ENCODE measurements around the gene DCBLD2. TPM values are rescaled to one million over a fixed set of nuclear protein-coding genes. Genes with fewer than 3 reads are reported as not detected.

The DCBLD2 gene
- total and polyA plus RNA-seq, 3 experiments from 2014 or later: 0.47 to 1.6 (median 1.5) TPM

DNA sequence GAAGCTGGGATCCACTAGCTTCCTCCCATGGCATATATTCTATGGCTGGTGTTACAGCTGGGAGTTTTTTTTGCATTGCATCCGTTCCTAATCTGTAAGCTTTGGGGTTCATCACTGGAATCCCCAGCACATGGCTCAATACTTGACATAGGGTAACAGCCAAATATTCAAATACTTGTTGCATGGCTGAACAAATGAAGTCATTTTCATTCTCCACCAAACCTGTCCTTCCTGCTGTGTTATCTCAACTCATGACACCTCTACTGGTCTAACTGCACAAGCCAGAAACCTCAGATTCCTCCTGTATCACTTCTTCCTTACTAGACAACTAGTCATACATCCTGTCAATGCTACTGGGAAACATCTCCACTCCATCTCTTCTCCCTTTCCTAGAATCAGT lies 95.0 kb downstream of the DCBLD2 start:
- CTCF ChIA-PET: no interaction called here

DNA sequence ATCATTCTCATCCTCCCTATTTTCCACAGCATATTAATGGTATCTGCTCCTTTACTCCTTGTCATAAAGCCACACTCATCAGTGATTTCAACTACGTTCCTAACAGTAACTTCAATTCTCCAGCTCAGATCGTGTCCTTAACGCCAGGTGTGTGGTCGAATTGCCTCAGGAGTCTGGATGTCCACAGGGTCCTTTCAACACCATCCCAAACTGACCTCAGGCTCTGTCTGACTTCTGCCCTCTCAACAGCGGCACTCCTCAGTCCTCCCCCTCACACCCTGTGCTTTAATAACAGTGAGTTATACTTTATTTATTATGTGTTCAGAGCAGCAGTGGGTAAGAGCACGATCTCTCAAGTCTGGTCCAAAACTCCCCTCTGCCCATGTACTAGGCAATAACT lies 95.9 kb downstream of the DCBLD2 start:
- Histone ChIP-seq H3K4me1 (ENCODE audit: insufficient read depth, low read length) (no peaks in the 10 kb centered on the region), H3K27ac (ENCODE audit: low read depth, low read length) (no peak overlapping the region), H3K4me3 (ENCODE audit: low read length) (no peak overlapping the region), H3K36me3 (ENCODE audit: insufficient read depth, low read length) (no peaks in the 10 kb centered on the region), H3K9me3 (ENCODE audit: low read length) (no peaks in the 10 kb centered on the region), H3K27me3 (ENCODE audit: insufficient read depth, low read length, poor library complexity, severe bottlenecking) (no peaks in the 10 kb centered on the region)
- Mint-ChIP-seq H3K4me1 (no peaks in the 10 kb centered on the region), H3K27me3 (peaks cover 5 to 8% of the 10 kb centered on the region in 2 donors), H3K4me3 (no peak overlapping the region), H3K36me3 (no peaks in the 10 kb centered on the region), H3K27ac (no peak overlapping the region), H3K9me3 (no peaks in the 10 kb centered on the region)
- DNase-seq: no peak
- CTCF ChIA-PET: no interaction called here
- POLR2A ChIA-PET: no interaction called here

More for the DNA sequence above, 95.0 kb downstream of the DCBLD2 start:
- no peaks in the 10 kb centered on the region for H3K4me1 Mint-ChIP-seq
- Histone ChIP-seq H3K4me1 (ENCODE audit: insufficient read depth, low read length) (no peaks in the 10 kb centered on the region), H3K9me3 (ENCODE audit: low read length) (no peaks in the 10 kb centered on the region), H3K27me3 (ENCODE audit: insufficient read depth, low read length, poor library complexity, severe bottlenecking) (no peaks in the 10 kb centered on the region), H3K27ac (ENCODE audit: low read depth, low read length) (no peak overlapping the region), H3K4me3 (ENCODE audit: low read length) (no peak overlapping the region), H3K36me3 (ENCODE audit: insufficient read depth, low read length) (no peaks in the 10 kb centered on the region)
- no peaks in the 10 kb centered on the region for H3K9me3 Mint-ChIP-seq
- H3K27ac Mint-ChIP-seq: no peak overlapping the region
- H3K4me3 Mint-ChIP-seq: no peak overlapping the region
- peaks cover 5 to 8% of the 10 kb centered on the region in 2 donors for H3K27me3 Mint-ChIP-seq
- no peak for DNase-seq
- POLR2A ChIA-PET: no interaction called here
- H3K36me3 Mint-ChIP-seq: no peaks in the 10 kb centered on the region

DNA sequence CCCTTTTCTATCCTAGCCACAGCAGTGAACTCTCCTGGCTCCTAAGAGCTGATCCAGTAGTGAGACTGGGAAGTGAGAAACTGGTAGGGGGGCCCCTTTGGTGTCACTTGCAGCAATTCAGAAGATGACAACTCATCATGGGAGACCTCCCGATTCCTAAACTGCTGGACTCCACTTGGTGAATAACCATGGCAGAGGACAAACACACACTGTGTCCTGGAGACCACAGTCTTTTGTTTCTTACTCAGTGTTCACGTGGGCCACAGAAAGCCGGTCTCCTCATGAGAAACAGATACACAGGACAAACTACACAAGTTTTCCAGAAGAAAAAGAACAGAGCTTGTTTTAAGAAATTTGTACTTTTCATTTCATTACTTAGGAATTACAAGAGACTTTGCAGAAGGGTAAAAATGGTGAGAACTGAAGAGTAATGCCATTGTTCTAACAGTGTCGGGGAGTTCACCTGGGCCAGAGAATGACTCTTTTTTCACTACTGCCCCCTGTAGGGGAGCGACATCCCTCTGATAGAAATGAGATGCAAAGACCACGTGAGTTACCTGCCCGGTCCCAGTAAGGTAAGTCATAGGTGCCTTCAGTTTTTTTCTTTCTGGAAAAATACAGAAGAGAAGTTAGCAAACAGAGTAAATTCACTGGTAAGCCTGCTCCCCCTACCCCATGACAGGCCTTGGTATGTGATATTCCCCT lies 100.3 kb downstream of the DCBLD2 start:
- Histone ChIP-seq H3K36me3 (ENCODE audit: insufficient read depth, low read length) (no peaks in the 10 kb centered on the region), H3K4me1 (ENCODE audit: insufficient read depth, low read length) (no peaks in the 10 kb centered on the region), H3K27ac (ENCODE audit: low read depth, low read length) (no peak overlapping the region), H3K9me3 (ENCODE audit: low read length) (no peaks in the 10 kb centered on the region), H3K4me3 (ENCODE audit: low read length) (no peak overlapping the region), H3K27me3 (ENCODE audit: insufficient read depth, low read length, poor library complexity, severe bottlenecking) (no peaks in the 10 kb centered on the region)
- no peak overlapping the region for H3K27ac Mint-ChIP-seq
- ChIA-PET POLR2A (no interaction called here), CTCF (no interaction called here)
- no peak overlapping the region for H3K4me3 Mint-ChIP-seq
- peaks cover 0 to 6% of the 10 kb centered on the region in 2 donors for H3K27me3 Mint-ChIP-seq
- DNase-seq: no peak
- peaks cover 0 to 6% (median 0%) of the 10 kb centered on the region in 3 donors for H3K4me1 Mint-ChIP-seq
- no peaks in the 10 kb centered on the region for H3K36me3 Mint-ChIP-seq
- no peaks in the 10 kb centered on the region for H3K9me3 Mint-ChIP-seq

DNA sequence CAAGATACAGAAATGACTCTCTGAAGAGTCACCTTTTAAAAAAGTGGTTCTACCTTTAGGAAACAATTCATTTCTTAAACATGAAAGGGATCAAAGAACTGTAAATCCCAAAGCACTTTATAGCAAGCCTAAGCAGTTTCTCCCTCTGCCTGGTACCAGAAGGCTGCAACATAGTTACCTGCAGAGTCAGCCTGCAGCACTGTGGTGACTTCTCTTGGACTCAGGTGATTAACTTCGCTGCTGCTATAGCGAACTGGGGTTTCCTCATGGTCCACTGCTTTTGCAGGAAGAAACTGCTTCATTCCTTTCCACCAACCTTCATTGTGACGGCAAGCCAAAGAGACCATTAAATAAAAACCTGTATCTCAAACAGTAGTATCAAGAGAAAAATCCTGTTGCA lies 101.1 kb downstream of the DCBLD2 start:
- H3K4me3 ChIP-seq (ENCODE audit: low read length): no peak overlapping the region
- H3K27me3 ChIP-seq (ENCODE audit: insufficient read depth, low read length, poor library complexity, severe bottlenecking): no peaks in the 10 kb centered on the region
- ChIA-PET CTCF (no interaction called here), POLR2A (no interaction called here)
- no peaks in the 10 kb centered on the region for H3K36me3 Mint-ChIP-seq
- H3K4me1 ChIP-seq (ENCODE audit: insufficient read depth, low read length): no peaks in the 10 kb centered on the region
- no peaks in the 10 kb centered on the region for H3K36me3 ChIP-seq (ENCODE audit: insufficient read depth, low read length)
- H3K4me3 Mint-ChIP-seq: no peak overlapping the region
- H3K27ac ChIP-seq (ENCODE audit: low read depth, low read length): no peak overlapping the region
- H3K27ac Mint-ChIP-seq: no peak overlapping the region
- no peak for DNase-seq
- H3K9me3 Mint-ChIP-seq: no peaks in the 10 kb centered on the region
- no peaks in the 10 kb centered on the region for H3K9me3 ChIP-seq (ENCODE audit: low read length)
- H3K27me3 Mint-ChIP-seq: peaks cover 0 to 2% of the 10 kb centered on the region in 2 donors
- peaks cover 0 to 6% (median 0%) of the 10 kb centered on the region in 3 donors for H3K4me1 Mint-ChIP-seq

DNA sequence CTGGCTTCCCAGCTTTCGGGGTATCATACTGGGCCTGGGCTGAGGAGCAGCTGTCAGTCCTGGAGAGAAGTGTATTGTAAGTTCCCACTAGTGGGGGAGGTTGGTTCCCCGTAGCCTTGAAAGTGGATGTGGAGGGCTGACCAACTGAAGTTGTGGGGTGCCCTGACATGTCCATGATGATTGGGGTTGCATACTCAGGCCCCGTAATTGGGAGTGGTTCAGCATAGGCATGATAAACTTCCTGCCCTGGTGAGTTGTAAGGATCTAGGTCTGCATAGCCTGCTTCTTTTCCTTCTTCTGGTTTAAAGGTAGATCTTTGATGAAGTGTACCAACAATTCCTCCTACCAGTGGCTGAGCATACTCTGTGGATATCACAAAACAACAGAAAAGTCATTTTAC lies 102.0 kb downstream of the DCBLD2 start:
- Histone ChIP-seq H3K4me1 (ENCODE audit: insufficient read depth, low read length) (no peaks in the 10 kb centered on the region), H3K27ac (ENCODE audit: low read depth, low read length) (no peak overlapping the region), H3K36me3 (ENCODE audit: insufficient read depth, low read length) (no peaks in the 10 kb centered on the region), H3K9me3 (ENCODE audit: low read length) (no peaks in the 10 kb centered on the region), H3K27me3 (ENCODE audit: insufficient read depth, low read length, poor library complexity, severe bottlenecking) (no peaks in the 10 kb centered on the region), H3K4me3 (ENCODE audit: low read length) (no peak overlapping the region)
- no peak for DNase-seq
- Mint-ChIP-seq H3K27ac (no peak overlapping the region), H3K4me1 (peaks cover 0 to 6% (median 0%) of the 10 kb centered on the region in 3 donors), H3K4me3 (no peak overlapping the region), H3K27me3 (peaks cover 0 to 7% of the 10 kb centered on the region in 2 donors), H3K9me3 (no peaks in the 10 kb centered on the region), H3K36me3 (no peaks in the 10 kb centered on the region)
- POLR2A ChIA-PET: no interaction called here
- CTCF ChIA-PET: no interaction called here

DNA sequence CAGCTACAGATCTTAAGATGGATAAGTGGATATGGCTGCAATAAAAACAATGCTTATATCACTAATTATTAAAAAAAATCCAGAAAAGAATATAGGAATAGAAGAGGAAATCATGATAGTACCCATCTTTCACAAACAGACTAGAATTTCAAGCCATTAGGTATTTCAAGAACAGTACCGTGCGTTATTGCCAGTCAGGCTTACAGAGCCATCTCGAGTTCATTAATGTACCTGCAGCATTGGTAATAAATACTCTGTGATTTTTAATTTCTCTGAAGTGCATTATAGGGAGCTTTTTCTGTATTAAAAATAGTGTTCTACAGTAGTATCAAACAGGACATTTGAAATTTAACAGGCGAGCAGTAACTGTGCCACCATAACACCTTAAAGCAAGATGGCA lies 102.7 kb downstream of the DCBLD2 start:
- no peak overlapping the region for H3K27ac Mint-ChIP-seq
- no peaks in the 10 kb centered on the region for H3K36me3 ChIP-seq (ENCODE audit: insufficient read depth, low read length)
- no peaks in the 10 kb centered on the region for H3K9me3 Mint-ChIP-seq
- no peaks in the 10 kb centered on the region for H3K4me1 ChIP-seq (ENCODE audit: insufficient read depth, low read length)
- H3K4me3 ChIP-seq (ENCODE audit: low read length): no peak overlapping the region
- H3K27me3 ChIP-seq (ENCODE audit: insufficient read depth, low read length, poor library complexity, severe bottlenecking): no peaks in the 10 kb centered on the region
- no peak overlapping the region for H3K4me3 Mint-ChIP-seq
- H3K27ac ChIP-seq (ENCODE audit: low read depth, low read length): no peak overlapping the region
- peaks cover 3 to 11% of the 10 kb centered on the region in 2 donors for H3K27me3 Mint-ChIP-seq
- no peaks in the 10 kb centered on the region for H3K9me3 ChIP-seq (ENCODE audit: low read length)
- H3K4me1 Mint-ChIP-seq: peaks cover 0 to 6% (median 0%) of the 10 kb centered on the region in 3 donors
- H3K36me3 Mint-ChIP-seq: no peaks in the 10 kb centered on the region
- CTCF ChIA-PET: no interaction called here
- DNase-seq: no peak
- POLR2A ChIA-PET: no interaction called here

DNA sequence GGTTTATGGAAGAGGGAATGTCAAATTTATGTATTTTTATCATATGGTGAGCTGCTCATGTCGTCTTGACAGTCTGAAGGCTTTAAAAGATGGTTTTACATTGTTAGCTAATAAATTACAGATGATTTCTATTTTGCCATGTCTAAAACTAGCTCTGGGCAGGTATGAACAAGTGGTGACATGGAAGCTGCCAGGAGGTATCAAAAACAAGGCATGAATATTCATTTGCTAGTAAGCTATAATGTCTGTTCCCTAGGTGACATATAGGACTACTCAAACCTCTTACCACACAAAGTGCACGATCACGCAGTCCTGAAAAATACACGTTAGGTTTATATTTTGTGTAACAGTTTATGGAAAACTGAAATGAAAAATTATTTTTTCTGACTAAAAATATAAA lies 103.6 kb downstream of the DCBLD2 start:
- H3K4me3 ChIP-seq (ENCODE audit: low read length): no peak overlapping the region
- H3K36me3 ChIP-seq (ENCODE audit: insufficient read depth, low read length): no peaks in the 10 kb centered on the region
- ChIA-PET POLR2A (no interaction called here), CTCF (no interaction called here)
- no peaks in the 10 kb centered on the region for H3K4me1 ChIP-seq (ENCODE audit: insufficient read depth, low read length)
- no peak for DNase-seq
- Mint-ChIP-seq H3K9me3 (no peaks in the 10 kb centered on the region), H3K4me3 (no peak overlapping the region), H3K36me3 (no peaks in the 10 kb centered on the region), H3K4me1 (peaks cover 0 to 6% (median 0%) of the 10 kb centered on the region in 3 donors), H3K27me3 (peaks cover 3 to 18% of the 10 kb centered on the region in 2 donors), H3K27ac (no peak overlapping the region)
- H3K9me3 ChIP-seq (ENCODE audit: low read length): no peaks in the 10 kb centered on the region
- no peak overlapping the region for H3K27ac ChIP-seq (ENCODE audit: low read depth, low read length)
- no peaks in the 10 kb centered on the region for H3K27me3 ChIP-seq (ENCODE audit: insufficient read depth, low read length, poor library complexity, severe bottlenecking)

DNA sequence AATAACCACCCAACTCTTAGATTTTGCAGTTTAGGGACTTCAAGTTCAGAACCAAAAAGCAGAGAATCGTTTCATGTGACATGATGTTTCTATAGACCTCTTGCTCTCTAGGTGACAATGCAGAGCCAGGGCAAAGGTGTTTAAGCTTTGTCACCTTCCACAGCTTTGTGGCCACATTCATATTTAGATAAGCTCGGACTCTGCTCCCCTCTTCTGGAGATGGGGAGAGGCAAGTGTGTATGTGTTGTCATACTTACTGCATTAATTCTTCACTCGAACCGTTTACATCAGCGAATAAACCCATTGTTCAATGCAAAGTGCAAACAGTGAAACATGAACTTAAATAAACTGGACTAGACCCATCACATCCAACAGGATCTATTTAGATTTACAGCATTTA lies 105.2 kb downstream of the DCBLD2 start:
- H3K9me3 Mint-ChIP-seq: no peaks in the 10 kb centered on the region
- Histone ChIP-seq H3K27ac (ENCODE audit: low read depth, low read length) (no peak overlapping the region), H3K36me3 (ENCODE audit: insufficient read depth, low read length) (no peaks in the 10 kb centered on the region), H3K27me3 (ENCODE audit: insufficient read depth, low read length, poor library complexity, severe bottlenecking) (no peaks in the 10 kb centered on the region), H3K4me3 (ENCODE audit: low read length) (no peak overlapping the region), H3K4me1 (ENCODE audit: insufficient read depth, low read length) (no peaks in the 10 kb centered on the region), H3K9me3 (ENCODE audit: low read length) (no peaks in the 10 kb centered on the region)
- no peak for DNase-seq
- H3K4me3 Mint-ChIP-seq: no peak overlapping the region
- H3K27me3 Mint-ChIP-seq: peaks cover 3 to 26% of the 10 kb centered on the region in 2 donors
- H3K4me1 Mint-ChIP-seq: peaks cover 0 to 6% (median 0%) of the 10 kb centered on the region in 3 donors
- H3K36me3 Mint-ChIP-seq: no peaks in the 10 kb centered on the region
- H3K27ac Mint-ChIP-seq: no peak overlapping the region
- ChIA-PET CTCF (no interaction called here), POLR2A (interaction anchor here (0.7 kb wide), 1 partner anchor 14 kb away, joined by 5 read pairs; no protein-coding TSS in a partner anchor)

Measured in CD8-positive, alpha-beta memory T cell (primary cell).